PFSK-1 (cell line): Measurements from ENCODE around the gene RAD51B.

Source experiments
- FOXP2 ChIP-seq: optimal IDR thresholded peaks from 2 replicates; pipeline ENCODE3; 2011; ENCODE audit warnings: borderline replicate concordance, control low read depth, inconsistent platforms; ENCODE audit not compliant: insufficient read depth; ENCODE audit errors: extremely low read length, extremely low read depth
- POLR2AphosphoS5 ChIP-seq: IDR thresholded peaks from 2 replicates; pipeline ENCODE4 v1.6.1; 2012; ENCODE audit warnings: low read depth, mild to moderate bottlenecking, control low read depth, low read length, moderate library complexity
- SIN3A ChIP-seq: IDR thresholded peaks from 2 replicates; pipeline ENCODE4 v1.6.1; 2012; ENCODE audit warnings: mild to moderate bottlenecking, low read length, moderate library complexity, borderline replicate concordance; ENCODE audit not compliant: insufficient read depth
- TAF1 ChIP-seq: IDR thresholded peaks from 2 replicates; pipeline ENCODE4 v1.6.1; 2012; ENCODE audit warnings: low read length, control low read depth, borderline replicate concordance; ENCODE audit not compliant: insufficient read depth
- TF ChIP-seq, protein P1 (sequence below), 2 experiments: IDR thresholded peaks; 2 replicates each; pipeline versions ENCODE4 v1.6.1 to v1.8.0; 2011 to 2012; ENCODE audit warnings: low read depth in 2 of 2, low read length in 2 of 2, control low read depth in 1 of 2, inconsistent platforms in 1 of 2, mild to moderate bottlenecking in 1 of 2, moderate library complexity in 1 of 2; ENCODE audit not compliant: insufficient read depth in 1 of 2

Gene RAD51B

GRCh38 chr14:68060198-68060597 lies 240.6 kb downstream of the RAD51B start:
- TF ChIP-seq POLR2AphosphoS5 = no peak
- TF ChIP-seq, protein P1, sequence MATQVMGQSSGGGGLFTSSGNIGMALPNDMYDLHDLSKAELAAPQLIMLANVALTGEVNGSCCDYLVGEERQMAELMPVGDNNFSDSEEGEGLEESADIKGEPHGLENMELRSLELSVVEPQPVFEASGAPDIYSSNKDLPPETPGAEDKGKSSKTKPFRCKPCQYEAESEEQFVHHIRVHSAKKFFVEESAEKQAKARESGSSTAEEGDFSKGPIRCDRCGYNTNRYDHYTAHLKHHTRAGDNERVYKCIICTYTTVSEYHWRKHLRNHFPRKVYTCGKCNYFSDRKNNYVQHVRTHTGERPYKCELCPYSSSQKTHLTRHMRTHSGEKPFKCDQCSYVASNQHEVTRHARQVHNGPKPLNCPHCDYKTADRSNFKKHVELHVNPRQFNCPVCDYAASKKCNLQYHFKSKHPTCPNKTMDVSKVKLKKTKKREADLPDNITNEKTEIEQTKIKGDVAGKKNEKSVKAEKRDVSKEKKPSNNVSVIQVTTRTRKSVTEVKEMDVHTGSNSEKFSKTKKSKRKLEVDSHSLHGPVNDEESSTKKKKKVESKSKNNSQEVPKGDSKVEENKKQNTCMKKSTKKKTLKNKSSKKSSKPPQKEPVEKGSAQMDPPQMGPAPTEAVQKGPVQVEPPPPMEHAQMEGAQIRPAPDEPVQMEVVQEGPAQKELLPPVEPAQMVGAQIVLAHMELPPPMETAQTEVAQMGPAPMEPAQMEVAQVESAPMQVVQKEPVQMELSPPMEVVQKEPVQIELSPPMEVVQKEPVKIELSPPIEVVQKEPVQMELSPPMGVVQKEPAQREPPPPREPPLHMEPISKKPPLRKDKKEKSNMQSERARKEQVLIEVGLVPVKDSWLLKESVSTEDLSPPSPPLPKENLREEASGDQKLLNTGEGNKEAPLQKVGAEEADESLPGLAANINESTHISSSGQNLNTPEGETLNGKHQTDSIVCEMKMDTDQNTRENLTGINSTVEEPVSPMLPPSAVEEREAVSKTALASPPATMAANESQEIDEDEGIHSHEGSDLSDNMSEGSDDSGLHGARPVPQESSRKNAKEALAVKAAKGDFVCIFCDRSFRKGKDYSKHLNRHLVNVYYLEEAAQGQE (IDR thresholded peaks at IDR 0.05; ENCODE audit: insufficient read depth in 1 of 2, low read depth in 2 of 2, low read length in 2 of 2) = no peak
- no peak for TF ChIP-seq FOXP2
- no peak for TF ChIP-seq TAF1
- TF ChIP-seq SIN3A = no peak

GRCh38 chr14:68062651-68063050 lies 243.1 kb downstream of the RAD51B start:
- TF ChIP-seq POLR2AphosphoS5 = no peak
- TF ChIP-seq SIN3A = no peak
- no peak for TF ChIP-seq FOXP2
- TF ChIP-seq, protein P1 (IDR thresholded peaks at IDR 0.05; ENCODE audit: insufficient read depth in 1 of 2, low read depth in 2 of 2, low read length in 2 of 2) = no peak
- TF ChIP-seq TAF1 = no peak

- TF ChIP-seq, protein P1 (IDR thresholded peaks at IDR 0.05; ENCODE audit: insufficient read depth in 1 of 2, low read depth in 2 of 2, low read length in 2 of 2) = no peak
- TF ChIP-seq TAF1 = no peak
- TF ChIP-seq FOXP2 = no peak
- no peak for TF ChIP-seq POLR2AphosphoS5
- TF ChIP-seq SIN3A = no peak
These were observed 245.7 kb downstream of the RAD51B start for GRCh38 chr14:68065322-68065721.

- TF ChIP-seq POLR2AphosphoS5 = no peak
- TF ChIP-seq TAF1 = no peak
- TF ChIP-seq, protein P1 (IDR thresholded peaks at IDR 0.05; ENCODE audit: insufficient read depth in 1 of 2, low read depth in 2 of 2, low read length in 2 of 2) = no peak
These were observed 255.3 kb downstream of the RAD51B start for GRCh38 chr14:68074765-68075381.

DNA sequence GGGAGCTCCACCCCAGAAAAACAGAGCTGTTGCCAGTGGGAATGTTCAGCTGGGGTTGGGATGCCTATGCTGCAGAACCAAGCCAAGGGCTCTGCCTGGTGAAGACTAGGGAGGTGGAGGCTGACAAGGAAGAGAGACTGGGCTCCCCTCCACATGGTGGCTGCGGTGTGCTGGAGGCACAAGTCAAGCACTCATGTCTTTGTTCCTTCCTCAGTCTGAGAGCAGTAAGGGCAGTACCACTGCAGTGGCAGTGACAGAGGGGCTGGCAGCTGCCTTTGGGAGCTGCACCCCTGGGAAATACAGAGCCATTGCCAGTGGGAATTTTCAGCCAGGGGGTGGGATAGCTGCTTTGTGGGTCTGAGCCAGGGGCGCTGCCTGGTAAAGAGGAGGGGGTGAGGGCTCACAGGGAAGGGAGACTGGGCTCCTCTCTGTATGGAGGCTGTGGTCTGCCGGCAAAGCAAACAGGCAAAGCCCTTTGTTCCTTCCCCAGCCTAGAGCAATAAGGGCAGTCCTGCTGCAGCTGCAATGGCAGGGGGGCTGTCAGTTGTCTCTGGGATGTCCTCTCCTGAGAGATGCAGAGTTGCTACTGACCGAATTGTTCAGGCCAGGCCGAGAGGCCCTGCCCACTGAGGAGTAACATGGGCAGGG lies 255.9 kb downstream of the RAD51B start:
- TF ChIP-seq SIN3A = no peak
- no peak for TF ChIP-seq POLR2AphosphoS5
- TF ChIP-seq, protein P1 (IDR thresholded peaks at IDR 0.05; ENCODE audit: insufficient read depth in 1 of 2, low read depth in 2 of 2, low read length in 2 of 2) = no peak
- no peak for TF ChIP-seq FOXP2
